Muscle of back (tissue), 11 donors: ENCODE measurements around the gene DISP1. TPM values are rescaled to one million over a fixed set of nuclear protein-coding genes. Genes with fewer than 3 reads are reported as not detected.
"Not testable (repeated sequence)": the region's sequence is repeated elsewhere in the genome, so short reads cannot be mapped to it uniquely, and the experiment has no call there.

Experiments
- DNase-seq, 3 donors: peaks; one replicate each; pipeline versions ENCODE4 v3.0.0 to v3.0.0-alpha.2; 2013
- polyA plus RNA-seq, 10 donors: library from polyadenylated mRNA; unstranded; fragments of 120-200 nt; gene quantifications; one replicate each; pipeline ENCODE4 v1.2.1, GENCODE V29; 2013; ENCODE audit not compliant: insufficient read length in 10 of 10

The DISP1 gene
- polyA plus RNA-seq, 10 donors: 6.4 to 11.8 (median 9.1) TPM

- DNase-seq: no peak
Measured at GRCh38 chr1:222794656-222795474, 20.0 kb upstream of the DISP1 start.

GRCh38 chr1:222798116-222798515 lies 16.7 kb upstream of the DISP1 start:
- no peak for DNase-seq

GRCh38 chr1:222798975-222799374 lies 15.9 kb upstream of the DISP1 start:
- no peak for DNase-seq

- no peak for DNase-seq
Measured at GRCh38 chr1:222801067-222801466, 13.8 kb upstream of the DISP1 start.

DNA sequence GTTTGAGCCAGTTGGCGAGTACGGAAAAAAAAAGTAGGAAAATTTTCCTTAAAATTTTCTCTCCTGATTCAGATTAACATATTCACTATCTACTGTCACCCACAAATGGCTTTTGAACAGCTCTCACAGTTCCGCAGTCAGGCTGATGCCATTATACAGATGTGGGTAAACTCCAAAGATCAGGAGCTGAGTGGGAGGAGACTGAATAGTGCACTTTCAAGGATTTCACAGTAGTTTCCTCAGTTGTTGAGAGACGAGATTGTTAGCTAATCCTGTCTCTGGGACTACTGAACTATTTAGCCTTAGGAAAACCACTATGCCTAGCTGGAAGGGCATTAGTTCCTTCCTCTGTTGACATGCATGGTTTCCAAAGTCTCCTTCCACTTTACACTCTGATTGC lies 3.2 kb upstream of the DISP1 start:
- DNase-seq: no peak

- no peak for DNase-seq
Measured at GRCh38 chr1:222813866-222814535, 838 bp upstream of the DISP1 start.

DNA sequence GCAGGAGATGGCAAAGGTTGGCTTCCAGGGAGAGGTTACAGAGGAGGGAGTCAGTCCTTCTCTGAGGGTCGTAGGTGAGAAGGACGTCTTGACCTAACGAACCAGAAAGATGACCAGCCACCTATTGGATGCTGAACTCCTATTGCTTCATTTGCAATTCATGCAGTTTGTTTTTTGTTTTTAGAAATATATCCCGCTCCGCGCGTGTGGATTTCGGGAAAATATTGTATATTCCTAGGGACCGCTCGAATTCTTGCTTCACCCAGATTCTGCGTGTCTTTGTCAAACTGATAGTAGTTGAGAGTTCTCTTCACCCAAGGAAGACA lies 564 bp downstream of the DISP1 start:
- no peak for DNase-seq

DNA sequence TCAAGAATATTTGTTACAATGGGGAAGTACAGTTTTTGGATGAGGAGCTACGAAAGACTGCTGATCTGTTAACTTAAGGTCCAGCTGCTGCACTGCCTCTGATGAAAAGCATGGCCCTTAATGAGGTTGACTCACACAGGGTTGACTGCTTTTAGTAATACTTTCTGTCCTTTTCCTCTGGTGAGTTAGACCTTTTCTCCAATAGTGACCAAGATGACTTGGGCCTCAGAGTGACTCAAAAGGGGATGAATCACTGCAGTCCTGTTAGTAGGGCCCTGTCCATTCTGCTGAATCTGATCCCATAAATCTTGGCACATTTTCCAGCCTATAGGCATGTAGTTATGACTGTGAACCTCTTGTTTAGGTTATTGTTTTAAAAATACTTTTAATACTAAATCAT lies 2.7 kb downstream of the DISP1 start:
- peak in 1 of 3 donors; percentile 66 for DNase-seq

- DNase-seq: no peak
Measured at GRCh38 chr1:222818171-222818570, 3.3 kb downstream of the DISP1 start.

- DNase-seq: peak in 1 of 3 donors; percentile 39
Measured at GRCh38 chr1:222820171-222820712, 5.4 kb downstream of the DISP1 start.

- DNase-seq: no peak
Measured at GRCh38 chr1:222821239-222821638, 6.4 kb downstream of the DISP1 start.

DNA sequence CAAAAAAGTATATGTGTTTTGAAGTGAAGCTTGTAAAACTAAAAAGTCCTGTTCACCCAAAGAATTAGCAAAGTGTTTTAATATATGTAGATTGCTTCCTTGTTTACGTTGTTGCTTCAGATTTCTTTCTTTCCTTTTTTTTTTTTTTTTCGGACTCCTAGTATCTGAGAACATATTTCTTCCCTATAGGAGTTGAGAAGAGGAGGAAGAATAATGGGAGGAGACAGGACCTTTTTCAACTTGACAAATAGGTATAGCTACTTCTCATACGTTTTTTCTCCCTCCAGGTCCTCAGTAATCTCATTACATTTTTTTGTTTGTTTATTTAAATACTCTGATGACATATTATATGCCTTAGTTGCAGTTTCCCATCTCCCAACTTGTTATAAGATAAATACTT lies 8.9 kb downstream of the DISP1 start:
- DNase-seq: no peak

GRCh38 chr1:222824641-222825040 lies 9.8 kb downstream of the DISP1 start:
- DNase-seq: no peak

- DNase-seq: no peak
Measured at GRCh38 chr1:222828939-222829338, 14.1 kb downstream of the DISP1 start.

DNA sequence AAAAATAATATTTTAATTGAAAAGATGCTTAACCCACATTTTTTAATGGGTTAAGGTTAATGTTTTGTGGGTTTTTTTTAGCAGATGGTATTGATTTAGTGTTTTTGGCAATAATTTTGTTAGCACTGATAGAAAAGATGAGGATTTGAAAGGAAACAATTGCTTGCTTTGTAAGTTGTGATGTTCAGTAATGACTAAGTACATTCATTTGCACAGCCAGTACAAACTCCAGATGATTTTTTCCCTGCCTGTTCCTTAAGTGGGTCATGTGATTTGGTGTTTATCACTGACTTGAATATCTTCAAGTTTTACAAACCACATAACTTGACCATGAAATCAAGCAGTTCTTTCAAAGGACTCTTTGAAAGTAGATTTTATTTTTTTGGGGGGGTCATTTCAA lies 15.0 kb downstream of the DISP1 start:
- no peak for DNase-seq

DNA sequence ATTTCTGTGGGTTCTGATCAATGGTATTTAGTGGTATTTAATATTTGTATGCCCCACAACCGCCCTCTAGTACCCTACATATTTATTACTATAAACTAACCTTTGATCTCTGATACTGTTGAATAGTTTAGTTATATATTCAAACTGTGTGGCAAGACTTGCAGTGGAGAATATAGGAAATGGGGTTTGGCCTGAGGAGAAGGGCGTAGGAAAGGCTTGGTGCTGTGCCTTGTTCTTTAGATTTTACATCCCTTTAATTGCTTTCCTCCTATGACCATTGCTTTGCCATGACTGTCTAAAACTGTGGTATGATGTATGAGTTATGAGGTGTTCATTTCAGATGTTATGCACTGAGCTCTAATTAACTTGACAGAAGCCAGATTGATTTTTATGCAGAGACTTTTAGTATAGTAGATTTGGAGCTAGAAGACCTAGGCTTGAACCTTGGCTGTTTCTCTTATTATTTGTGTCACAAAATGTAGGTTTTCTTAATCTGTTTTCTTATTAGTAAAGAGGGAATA lies 18.6 kb downstream of the DISP1 start:
- no peak for DNase-seq

DNA sequence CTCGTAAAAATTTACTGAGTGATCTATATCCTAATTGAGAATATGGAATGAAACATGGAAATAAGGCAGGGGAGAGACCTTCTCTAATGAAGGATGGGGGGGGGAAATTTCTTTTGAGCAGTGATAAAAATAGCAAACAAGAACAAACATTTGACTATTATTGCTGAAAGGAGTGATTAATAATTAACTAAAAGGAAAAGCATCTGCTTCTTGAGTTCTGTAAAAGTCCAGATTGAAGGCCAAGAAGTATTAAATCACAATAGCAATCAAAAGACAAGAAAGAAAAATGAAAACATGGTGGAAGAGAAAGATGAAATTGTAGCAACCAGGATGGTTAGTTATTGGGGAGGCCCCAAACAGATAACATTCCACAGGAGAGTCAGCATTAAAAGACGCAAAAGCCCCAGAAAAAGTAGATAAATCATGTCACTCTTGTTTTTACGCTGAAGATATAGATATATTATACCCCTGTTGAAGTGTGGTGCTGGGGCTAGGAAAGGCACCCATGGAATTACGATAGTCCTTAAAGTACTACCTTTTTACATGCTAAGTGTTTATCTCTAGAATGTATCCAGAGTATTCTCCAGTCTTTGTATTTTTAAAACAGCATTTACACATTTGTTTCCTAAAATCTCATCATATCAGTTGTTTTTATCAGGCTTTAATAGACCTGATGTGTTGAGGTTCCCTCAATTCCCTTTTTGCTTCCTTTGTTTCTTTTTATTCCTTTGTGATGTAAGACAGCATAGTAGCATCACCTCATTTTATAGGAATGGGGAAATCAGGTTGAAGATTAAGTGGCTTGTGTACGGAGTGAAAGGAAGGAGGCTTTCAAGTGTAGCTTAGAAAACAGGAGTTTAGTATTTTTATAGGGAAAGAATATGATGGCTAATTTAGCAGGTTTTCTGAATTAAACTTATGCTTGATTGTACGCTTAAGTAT lies 28.9 kb downstream of the DISP1 start:
- peak in 1 of 3 donors; percentile 37 for DNase-seq

GRCh38 chr1:222844411-222844779 lies 29.6 kb downstream of the DISP1 start:
- DNase-seq: peak in 1 of 3 donors; percentile 28

GRCh38 chr1:222845763-222846162 lies 30.9 kb downstream of the DISP1 start:
- no peak for DNase-seq

DNA sequence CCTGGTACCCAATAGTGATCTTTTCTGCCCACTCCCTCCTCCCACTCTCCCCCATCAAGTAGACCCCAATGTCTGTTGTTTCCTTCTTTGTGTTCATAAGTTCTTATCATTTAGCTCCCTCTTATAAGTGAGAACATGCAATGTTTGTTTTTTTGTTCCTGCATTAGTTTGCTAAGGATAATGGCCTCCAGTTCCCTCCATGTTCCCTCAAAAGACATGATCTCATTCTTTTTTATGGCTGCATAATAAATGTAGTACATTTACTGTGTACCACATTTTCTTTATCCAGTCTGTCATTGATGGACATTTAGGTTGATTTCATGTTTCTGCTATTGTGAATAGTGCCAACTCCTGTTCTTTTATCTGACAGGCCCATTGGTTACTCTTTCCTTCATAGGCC lies 35.7 kb downstream of the DISP1 start:
- DNase-seq: not testable (repeated sequence)

GRCh38 chr1:222852326-222852725 lies 37.5 kb downstream of the DISP1 start:
- no peak for DNase-seq

DNA sequence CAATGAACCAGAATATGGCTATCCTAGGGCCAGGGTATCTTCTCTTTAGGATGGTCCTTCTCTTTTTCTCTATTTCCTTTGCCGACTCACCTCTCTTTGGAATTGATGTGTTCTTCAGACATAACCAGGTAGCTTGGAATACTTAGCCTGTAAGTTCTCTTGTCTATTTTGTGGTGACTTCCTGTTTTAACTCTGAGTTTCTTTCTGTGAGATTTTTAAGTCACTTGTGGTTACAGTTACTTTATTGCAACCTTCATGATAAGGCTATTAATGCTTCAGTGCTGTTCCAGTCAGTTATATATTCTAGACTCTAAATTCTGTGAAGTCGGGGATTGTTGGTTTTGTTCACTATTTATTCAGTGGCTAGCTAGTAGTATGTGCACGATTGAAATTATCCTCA lies 46.2 kb downstream of the DISP1 start:
- DNase-seq: no peak
